H1 (cell line): ENCODE measurements around the gene ZNF791. TPM values are rescaled to one million over a fixed set of nuclear protein-coding genes. Genes with fewer than 3 reads are reported as not detected.

ENCODE experiments used
- CTCF ChIA-PET: fragments of 300-600 bp; sonication (Branson Sonifier 250); formaldehyde crosslinking; loops from one replicate; lab custom pipeline; 2021; ENCODE audit not compliant: partially characterized antibody; lab: Charles Lee
- POLR2A ChIA-PET: fragments of 300-600 bp; sonication (Branson Sonifier 250); formaldehyde crosslinking; loops from one replicate; lab custom pipeline; 2021; ENCODE audit warnings: inconsistent platforms; ENCODE audit not compliant: partially characterized antibody; lab: Charles Lee
- DNase-seq, 2 experiments: peaks; one replicate each; pipeline versions ENCODE4 v3.0.0 to v3.0.0-alpha.2; 2010 to 2022; ENCODE audit warnings: low spot score in 2 of 2, low read depth in 1 of 2, mixed read lengths in 1 of 2
- FAIRE-seq: peaks from 2 replicates; lab custom pipeline; 2011; peaks lifted over from hg19 to GRCh38; lab: Jason Lieb, UNC
- H2AFZ ChIP-seq: 2 replicates; pipeline ENCODE4 v1.8.1; 2012; ENCODE audit warnings: low read length, inconsistent platforms
- H2AK5ac ChIP-seq: 2 replicates; pipeline ENCODE4 v1.6.1; 2013; ENCODE audit warnings: low read depth, low read length
- H2BK120ac ChIP-seq: replicated peaks from 2 replicates; pipeline ENCODE3; 2013; ENCODE audit warnings: low read depth, low read length, inconsistent platforms
- H2BK12ac ChIP-seq: 2 replicates; pipeline ENCODE4 v1.6.1; 2013; ENCODE audit warnings: low read depth, low read length
- H2BK15ac ChIP-seq: 2 replicates; pipeline ENCODE4 v1.6.1; 2013; ENCODE audit warnings: low read length
- H2BK20ac ChIP-seq: 2 replicates; pipeline ENCODE4 v1.6.1; 2013; ENCODE audit warnings: low read length
- H2BK5ac ChIP-seq: 2 replicates; pipeline ENCODE4 v1.6.1; 2013; ENCODE audit warnings: low read depth, low read length
- H3K14ac ChIP-seq: 2 replicates; pipeline ENCODE4 v1.6.1; 2013; ENCODE audit warnings: inconsistent platforms; ENCODE audit not compliant: insufficient read length
- H3K18ac ChIP-seq: 2 replicates; pipeline ENCODE4 v1.6.1; 2013; ENCODE audit warnings: low read length; ENCODE audit errors: extremely low read depth
- H3K23ac ChIP-seq: 2 replicates; pipeline ENCODE4 v1.6.1; 2013; ENCODE audit warnings: inconsistent platforms; ENCODE audit not compliant: insufficient read length
- H3K23me2 ChIP-seq: 2 replicates; pipeline ENCODE4 v1.6.1; 2013; ENCODE audit warnings: low read depth, low read length
- H3K27ac ChIP-seq: 2 replicates; pipeline ENCODE4 v1.6.1; 2011; ENCODE audit warnings: low read depth, low read length, inconsistent platforms
- H3K27me3 ChIP-seq, 4 experiments: replicated peaks in 1 of 4; 1 replicate in 1 of 4; 2 replicates in 3 of 4; pipeline versions ENCODE4 v1.6.1 to v1.8.1; 2011 to 2013; ENCODE audit warnings: low read length in 3 of 4, mild to moderate bottlenecking in 3 of 4, inconsistent platforms in 2 of 4, mixed read lengths in 2 of 4, moderate library complexity in 1 of 4; ENCODE audit not compliant: control insufficient read depth in 3 of 4, insufficient read depth in 3 of 4; ENCODE audit errors: extremely low read depth in 1 of 4
- H3K36me3 ChIP-seq, 4 experiments: 2 replicates each; pipeline versions ENCODE4 v1.6.1 to v1.8.1; 2011 to 2013; ENCODE audit warnings: mild to moderate bottlenecking in 4 of 4, low read length in 3 of 4, moderate library complexity in 2 of 4, control low read depth in 1 of 4, inconsistent platforms in 1 of 4; ENCODE audit not compliant: insufficient read depth in 4 of 4, control insufficient read depth in 2 of 4
- H3K4ac ChIP-seq: replicated peaks from 2 replicates; pipeline ENCODE3; 2013; ENCODE audit warnings: low read length, low read depth, mixed read lengths, inconsistent platforms; ENCODE audit not compliant: insufficient read length
- H3K4me1 ChIP-seq, 4 experiments: replicated peaks in 1 of 4; 1 replicate in 1 of 4; 2 replicates in 3 of 4; pipeline versions ENCODE4 v1.6.1 to v1.8.1; 2011 to 2013; ENCODE audit warnings: low read length in 3 of 4, inconsistent platforms in 2 of 4, mixed read lengths in 1 of 4; ENCODE audit not compliant: insufficient read depth in 4 of 4, control insufficient read depth in 3 of 4
- H3K4me2 ChIP-seq, 2 experiments: 2 replicates each; pipeline versions ENCODE4 v1.6.1 to v1.8.1; 2011 to 2013; ENCODE audit warnings: low read depth in 2 of 2, low read length in 2 of 2, control low read depth in 1 of 2, inconsistent platforms in 1 of 2, mild to moderate bottlenecking in 1 of 2; ENCODE audit not compliant: insufficient read depth in 1 of 2
- H3K4me3 ChIP-seq, 4 experiments: fragments of 200-600, 300-600 bp in 1 of 4; sonication (generic), shearing (Covaris generic), sonication (Bioruptor Twin) in 1 of 4; 2 replicates each; pipeline versions ENCODE4 v1.5.1 to v1.8.1; 2011 to 2016; ENCODE audit warnings: low read length in 4 of 4, low read depth in 3 of 4, control low read depth in 2 of 4, inconsistent platforms in 2 of 4, mild to moderate bottlenecking in 2 of 4, mixed read lengths in 1 of 4, moderate library complexity in 1 of 4; ENCODE audit not compliant: insufficient read depth in 2 of 4; ENCODE audit errors: extremely low read depth in 1 of 4
- H3K56ac ChIP-seq: replicated peaks from 2 replicates; pipeline ENCODE3; 2013; ENCODE audit warnings: low read depth, mild to moderate bottlenecking, mixed read lengths, low read length, inconsistent platforms; ENCODE audit not compliant: insufficient read length
- H3K79me1 ChIP-seq: 2 replicates; pipeline ENCODE4 v1.6.1; 2013; ENCODE audit warnings: low read depth, low read length, control low read depth
- H3K79me2 ChIP-seq, 2 experiments: 2 replicates each; pipeline versions ENCODE4 v1.6.1 to v1.8.1; 2012 to 2013; ENCODE audit warnings: low read length in 2 of 2, mild to moderate bottlenecking in 2 of 2, inconsistent platforms in 1 of 2; ENCODE audit not compliant: insufficient read depth in 2 of 2, control insufficient read depth in 1 of 2
- H3K9ac ChIP-seq, 4 experiments: replicated peaks in 1 of 4; 1 replicate in 1 of 4; 2 replicates in 3 of 4; pipeline versions ENCODE4 v1.6.1 to v1.8.1; 2011 to 2013; ENCODE audit warnings: low read depth in 3 of 4, low read length in 3 of 4, control low read depth in 2 of 4, mild to moderate bottlenecking in 2 of 4, moderate library complexity in 2 of 4, inconsistent platforms in 1 of 4; ENCODE audit errors: extremely low read depth in 1 of 4
- H3K9me3 ChIP-seq, 2 experiments: 2 replicates each; pipeline versions ENCODE4 v1.6.1 to v1.8.1; 2012 to 2013; ENCODE audit warnings: mild to moderate bottlenecking in 2 of 2, moderate library complexity in 2 of 2, control low read depth in 1 of 2, inconsistent platforms in 1 of 2, low read depth in 1 of 2, low read length in 1 of 2, mixed read lengths in 1 of 2; ENCODE audit not compliant: insufficient read depth in 2 of 2
- H4K20me1 ChIP-seq, 2 experiments: replicated peaks in 1 of 2; 2 replicates each; pipeline versions ENCODE3 to v1.8.1; 2011 to 2013; ENCODE audit warnings: inconsistent platforms in 2 of 2, low read length in 2 of 2, mild to moderate bottlenecking in 1 of 2; ENCODE audit not compliant: insufficient read depth in 2 of 2, control insufficient read depth in 1 of 2
- H4K5ac ChIP-seq: 2 replicates; pipeline ENCODE4 v1.6.1; 2013; ENCODE audit warnings: low read length, low read depth, mixed read lengths, inconsistent platforms; ENCODE audit not compliant: insufficient read length
- H4K8ac ChIP-seq: 2 replicates; pipeline ENCODE4 v1.8.0; 2013; ENCODE audit warnings: mild to moderate bottlenecking, moderate library complexity, low read length, inconsistent platforms; ENCODE audit not compliant: insufficient read depth; ENCODE audit errors: extremely low read depth
- H4K91ac ChIP-seq: replicated peaks from 2 replicates; pipeline ENCODE3; 2013; ENCODE audit warnings: low read length, mixed read lengths, inconsistent platforms; ENCODE audit not compliant: insufficient read length
- ASH2L ChIP-seq: fragments of 200-600, 300-600 bp; sonication (generic); IDR thresholded peaks from one replicate; pipeline ENCODE4 v1.7.1; 2017; ENCODE audit warnings: low read length
- BACH1 ChIP-seq: IDR thresholded peaks from 2 replicates; pipeline ENCODE4 v1.6.1; 2012; ENCODE audit warnings: low read length, improper control_type of control experiment
- HDAC6 ChIP-seq: IDR thresholded peaks from one replicate; pipeline ENCODE4 v1.7.1; 2012; ENCODE audit warnings: low read depth, mild to moderate bottlenecking, inconsistent platforms, low read length, moderate library complexity
- JUND ChIP-seq: IDR thresholded peaks from 2 replicates; pipeline ENCODE4 v1.6.1; 2011; ENCODE audit warnings: mild to moderate bottlenecking, improper control_type of control experiment, low read length
- KDM5A ChIP-seq: fragments of 200-600 bp; IDR thresholded peaks from 2 replicates; pipeline ENCODE4 v1.7.1; 2012; ENCODE audit warnings: mild to moderate bottlenecking, low read length, inconsistent platforms, mixed read lengths
- RFX5 ChIP-seq: IDR thresholded peaks from 2 replicates; pipeline ENCODE4 v1.6.1; 2011; ENCODE audit warnings: low read depth, low read length, improper control_type of control experiment, borderline replicate concordance
- TCF12 ChIP-seq: IDR thresholded peaks from 2 replicates; pipeline ENCODE4 v1.6.1; 2011; ENCODE audit warnings: low read depth, mild to moderate bottlenecking, low read length
- TEAD4 ChIP-seq: IDR thresholded peaks from 2 replicates; pipeline ENCODE4 v1.6.1; 2012; ENCODE audit warnings: low read depth, low read length, inconsistent platforms, mixed read lengths
- YY1 ChIP-seq: IDR thresholded peaks from 2 replicates; pipeline ENCODE4 v1.6.1; 2011; ENCODE audit warnings: low read depth, mild to moderate bottlenecking, low read length
- WGBS, 2 experiments: shearing (Covaris generic) in 1 of 2; methylation state at CpG; one replicate each; pipeline versions ENCODE4 v1.1.6 to v1.1.7; 2013 to 2015; ENCODE audit warnings: low lambda C conversion rate in 2 of 2, mixed read lengths in 2 of 2, inconsistent platforms in 1 of 2, low coverage in 1 of 2, missing lambda C conversion rate in 1 of 2; ENCODE audit not compliant: insufficient replicate concordance in 2 of 2, insufficient coverage in 1 of 2, insufficient read length in 1 of 2; ENCODE audit errors: extremely low coverage in 1 of 2, missing lambda C conversion rate in 1 of 2; 5-methylcytosine and 5-hydroxymethylcytosine counted together
- polyA plus RNA-seq, 7 experiments: library from polyadenylated mRNA; depleted of rRNA in 3 of 7; stranded (reverse) in 5 of 7; unstranded in 2 of 7; fragments of >200 nt in 5 of 7; fragments of 200-250 nt in 2 of 7; gene quantifications; 1 replicate in 5 of 7; 2 replicates in 1 of 7; 4 replicates in 1 of 7; pipeline versions ENCODE4 v1.2.1 to v1.2.3, GENCODE V29; 2011 to 2013; ENCODE audit warnings: missing spikeins in 2 of 7, mixed read lengths in 2 of 7
- total RNA-seq: library from RNA; stranded (reverse); fragmentation: NEBNext Ultra II Directional; extraction: Animal tissue kit (Norgen Biotek cat#: 25700); gene quantifications from 2 replicates; pipeline ENCODE4 v1.2.1, GENCODE V29; 2021
- TF ChIP-seq, protein P1 (sequence below): IDR thresholded peaks from 2 replicates; pipeline ENCODE4 v1.6.1; 2011; ENCODE audit warnings: low read depth, mild to moderate bottlenecking, low read length; ENCODE audit not compliant: insufficient read depth

Gene ZNF791
- total and polyA plus RNA-seq, 2 of the 8 experiments (the other 6 are each of a cell fraction or from before 2014, with no cell fraction given): 4.1 to 18.6 TPM

DNA sequence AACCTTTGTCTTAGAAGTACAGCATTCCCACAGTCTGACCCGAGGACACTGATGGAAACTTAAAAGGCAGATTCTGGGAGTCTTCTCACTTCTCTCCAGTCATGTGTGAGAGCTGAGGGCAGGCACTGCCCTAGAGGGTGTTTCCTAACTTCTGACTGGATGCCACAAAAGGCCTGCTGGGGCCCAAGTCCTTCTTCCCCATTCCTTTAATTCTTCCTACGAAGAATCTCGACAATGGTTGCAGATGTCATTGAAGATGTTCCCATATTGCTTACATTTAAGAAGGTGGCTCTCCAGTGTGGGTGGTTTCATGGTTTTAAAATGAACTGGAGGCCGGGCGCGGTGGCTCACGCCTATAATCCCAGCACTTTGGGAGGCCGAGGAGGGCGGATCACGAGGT, 32.1 kb upstream of the ZNF791 start:
- H4K20me1 ChIP-seq: no peaks in the 10 kb centered on the region
- H2AFZ ChIP-seq: no peak overlapping the region
- H3K14ac ChIP-seq: no peak overlapping the region
- no peaks in the 10 kb centered on the region for H3K79me1 ChIP-seq
- H2BK12ac ChIP-seq: no peak overlapping the region
- no peak overlapping the region for H2BK120ac ChIP-seq
- H3K27ac ChIP-seq: no peak overlapping the region
- H4K91ac ChIP-seq: no peak overlapping the region
- H3K9me3 ChIP-seq: peaks cover 18 to 37% of the 10 kb centered on the region in 2 experiments
- ChIA-PET CTCF (interaction anchor here (0.6 kb wide), 2 partner anchors 103 to 180 kb away, joined by 3 to 4 read pairs; partner anchors contain the start of gene DHPS), POLR2A (interaction anchor here (1.5 kb wide), 1 partner anchor 32 kb away, joined by 3 read pairs; the partner anchor contains the start of genes ZNF490 and ZNF791)
- no peaks in the 10 kb centered on the region for H3K27me3 ChIP-seq
- FAIRE-seq (no peak), DNase-seq (no peak)
- peaks cover 3 to 51% (median 21%) of the 10 kb centered on the region in 4 experiments; a peak in 7 of 8 replicates for H3K36me3 ChIP-seq
- no peak overlapping the region for H2AK5ac ChIP-seq
- H3K79me2 ChIP-seq: no peaks in the 10 kb centered on the region
- WGBS, 2 experiments: 91% methylated on average over 9 of the region's 10 CpGs; no CpG with 5 or more reads in 1 of the 2 experiments
- no peak overlapping the region for H3K4me3 ChIP-seq
- H4K8ac ChIP-seq: no peak overlapping the region; the same call in 1 of the 2 replicates
- no peak overlapping the region for H2BK20ac ChIP-seq
- no peak overlapping the region for H3K4ac ChIP-seq
- H3K9ac ChIP-seq: no peak overlapping the region
- no peak overlapping the region for H2BK5ac ChIP-seq
- H3K4me1 ChIP-seq: peaks cover 0 to 3% (median 0%) of the 10 kb centered on the region in 4 experiments; a peak in 1 of 7 replicates
- H3K4me2 ChIP-seq: no peak overlapping the region
- no peak overlapping the region for H3K23ac ChIP-seq
- no peaks in the 10 kb centered on the region for H3K23me2 ChIP-seq
- no peak overlapping the region for H3K56ac ChIP-seq
- H3K18ac ChIP-seq: no peak overlapping the region
- TF ChIP-seq HDAC6 (no peak), ASH2L (no peak), TEAD4 (no peak), RFX5 (no peak), JUND (no peak), BACH1 (no peak), YY1 (no peak), KDM5A (no peak), TCF12 (no peak)
- TF ChIP-seq, protein P1, sequence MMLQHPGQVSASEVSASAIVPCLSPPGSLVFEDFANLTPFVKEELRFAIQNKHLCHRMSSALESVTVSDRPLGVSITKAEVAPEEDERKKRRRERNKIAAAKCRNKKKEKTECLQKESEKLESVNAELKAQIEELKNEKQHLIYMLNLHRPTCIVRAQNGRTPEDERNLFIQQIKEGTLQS: no peak
- TF ChIP-seq, all 59 proteins: peak for 0
- Histone ChIP-seq H2BK15ac (no peak overlapping the region), H4K5ac (no peak overlapping the region)
